ENCODE measurements around the gene ZBTB38. TPM values are rescaled to one million over a fixed set of nuclear protein-coding genes. Genes with fewer than 3 reads are reported as not detected.
A peak's percentile ranks its signal among the peaks of the same experiment; 100 is the strongest.

The ZBTB38 gene
- total and polyA plus RNA-seq, 2 of the 13 experiments (the other 11 are each of a cell fraction or from before 2014, with no cell fraction given), result 26.8 to 51.7 TPM

DNA sequence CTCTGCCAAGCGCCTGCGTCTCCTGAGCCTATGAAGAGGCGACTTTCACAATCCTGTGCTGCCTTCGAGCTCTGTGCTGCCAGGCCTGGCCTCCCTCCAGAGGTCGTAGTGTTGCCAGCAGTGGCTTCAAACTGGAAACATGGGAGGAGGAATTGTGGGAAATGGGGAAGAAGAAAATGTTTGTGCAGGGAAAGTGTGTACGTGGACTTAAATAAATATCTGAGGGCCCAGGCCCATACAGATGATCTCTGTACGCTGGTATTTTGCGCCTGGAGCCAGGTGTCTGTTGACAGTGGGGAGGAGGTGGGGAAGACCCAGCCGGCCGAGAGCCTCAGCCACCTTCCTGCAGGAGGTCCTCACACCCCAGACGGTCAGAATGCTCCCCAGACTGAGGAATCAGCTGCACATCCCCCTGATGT is 44.6 kb downstream of the ZBTB38 start (continued):
- TF ChIP-seq SRSF9 (IDR thresholded peaks at IDR 0.05; ENCODE audit: borderline replicate concordance, insufficient read depth, low read depth, low read length, poor library complexity, severe bottlenecking), result no peak
- TF ChIP-seq HHEX (CRISPR knock-in tag; IDR thresholded peaks at IDR 0.05), result no peak
- no peak for TF ChIP-seq ZNF747 (CRISPR knock-in tag; IDR thresholded peaks at IDR 0.05; ENCODE audit: borderline replicate concordance)
- TF ChIP-seq THYN1 (CRISPR knock-in tag; IDR thresholded peaks at IDR 0.05; ENCODE audit: borderline replicate concordance, low read depth), result no peak
- TF ChIP-seq YEATS4 (CRISPR knock-in tag; IDR thresholded peaks at IDR 0.05; ENCODE audit: borderline replicate concordance), result peak; percentile 83; the same call in 1 of the 2 replicates
- TF ChIP-seq JDP2 (CRISPR knock-in tag; IDR thresholded peaks at IDR 0.05; ENCODE audit: borderline replicate concordance), result no peak
- no peak; the same call in 1 of the 2 replicates for TF ChIP-seq ZNF670 (CRISPR knock-in tag; IDR thresholded peaks at IDR 0.05; ENCODE audit: borderline replicate concordance)
- TF ChIP-seq, protein P1, sequence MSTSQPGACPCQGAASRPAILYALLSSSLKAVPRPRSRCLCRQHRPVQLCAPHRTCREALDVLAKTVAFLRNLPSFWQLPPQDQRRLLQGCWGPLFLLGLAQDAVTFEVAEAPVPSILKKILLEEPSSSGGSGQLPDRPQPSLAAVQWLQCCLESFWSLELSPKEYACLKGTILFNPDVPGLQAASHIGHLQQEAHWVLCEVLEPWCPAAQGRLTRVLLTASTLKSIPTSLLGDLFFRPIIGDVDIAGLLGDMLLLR (CRISPR knock-in tag; IDR thresholded peaks at IDR 0.05), result no peak
- no peak for TF ChIP-seq KLF13 (CRISPR knock-in tag; IDR thresholded peaks at IDR 0.05)
- TF ChIP-seq, protein P2, sequence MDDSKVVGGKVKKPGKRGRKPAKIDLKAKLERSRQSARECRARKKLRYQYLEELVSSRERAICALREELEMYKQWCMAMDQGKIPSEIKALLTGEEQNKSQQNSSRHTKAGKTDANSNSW (CRISPR knock-in tag; IDR thresholded peaks at IDR 0.05; ENCODE audit: borderline replicate concordance), result no peak
- TF ChIP-seq NFRKB (IDR thresholded peaks at IDR 0.05), result no peak
- TF ChIP-seq, protein P3, sequence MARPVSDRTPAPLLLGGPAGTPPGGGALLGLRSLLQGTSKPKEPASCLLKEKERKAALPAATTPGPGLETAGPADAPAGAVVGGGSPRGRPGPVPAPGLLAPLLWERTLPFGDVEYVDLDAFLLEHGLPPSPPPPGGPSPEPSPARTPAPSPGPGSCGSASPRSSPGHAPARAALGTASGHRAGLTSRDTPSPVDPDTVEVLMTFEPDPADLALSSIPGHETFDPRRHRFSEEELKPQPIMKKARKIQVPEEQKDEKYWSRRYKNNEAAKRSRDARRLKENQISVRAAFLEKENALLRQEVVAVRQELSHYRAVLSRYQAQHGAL (CRISPR knock-in tag; IDR thresholded peaks at IDR 0.05; ENCODE audit: not compliant biosample characterization), result no peak
- peak; percentile 62; the same call in 1 of the 2 replicates for TF ChIP-seq ZNF501 (CRISPR knock-in tag; IDR thresholded peaks at IDR 0.05)
- no peak for TF ChIP-seq TCF7L2 (IDR thresholded peaks at IDR 0.05; ENCODE audit: low read depth, low read length)
- no peak for TF ChIP-seq PCBP2 (optimal IDR thresholded peaks at IDR 0.05; ENCODE audit: low read depth, low read length, poor library complexity, severe bottlenecking)
- no peak for TF ChIP-seq STAT5B (CRISPR knock-in tag; IDR thresholded peaks at IDR 0.05)
- no peak for TF ChIP-seq ZNF235 (CRISPR knock-in tag; IDR thresholded peaks at IDR 0.05; ENCODE audit: borderline replicate concordance)
- TF ChIP-seq ZNF577 (CRISPR knock-in tag; IDR thresholded peaks at IDR 0.05; ENCODE audit: borderline replicate concordance, low read depth), result no peak
- TF ChIP-seq, protein P4, sequence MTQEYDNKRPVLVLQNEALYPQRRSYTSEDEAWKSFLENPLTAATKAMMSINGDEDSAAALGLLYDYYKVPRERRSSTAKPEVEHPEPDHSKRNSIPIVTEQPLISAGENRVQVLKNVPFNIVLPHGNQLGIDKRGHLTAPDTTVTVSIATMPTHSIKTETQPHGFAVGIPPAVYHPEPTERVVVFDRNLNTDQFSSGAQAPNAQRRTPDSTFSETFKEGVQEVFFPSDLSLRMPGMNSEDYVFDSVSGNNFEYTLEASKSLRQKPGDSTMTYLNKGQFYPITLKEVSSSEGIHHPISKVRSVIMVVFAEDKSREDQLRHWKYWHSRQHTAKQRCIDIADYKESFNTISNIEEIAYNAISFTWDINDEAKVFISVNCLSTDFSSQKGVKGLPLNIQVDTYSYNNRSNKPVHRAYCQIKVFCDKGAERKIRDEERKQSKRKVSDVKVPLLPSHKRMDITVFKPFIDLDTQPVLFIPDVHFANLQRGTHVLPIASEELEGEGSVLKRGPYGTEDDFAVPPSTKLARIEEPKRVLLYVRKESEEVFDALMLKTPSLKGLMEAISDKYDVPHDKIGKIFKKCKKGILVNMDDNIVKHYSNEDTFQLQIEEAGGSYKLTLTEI (CRISPR knock-in tag; conservative IDR thresholded peaks at IDR 0.05), result no peak
- peak; percentile 54; the same call in 1 of the 2 replicates for TF ChIP-seq ZNF205 (CRISPR knock-in tag; IDR thresholded peaks at IDR 0.05)
- TF ChIP-seq, protein P5, sequence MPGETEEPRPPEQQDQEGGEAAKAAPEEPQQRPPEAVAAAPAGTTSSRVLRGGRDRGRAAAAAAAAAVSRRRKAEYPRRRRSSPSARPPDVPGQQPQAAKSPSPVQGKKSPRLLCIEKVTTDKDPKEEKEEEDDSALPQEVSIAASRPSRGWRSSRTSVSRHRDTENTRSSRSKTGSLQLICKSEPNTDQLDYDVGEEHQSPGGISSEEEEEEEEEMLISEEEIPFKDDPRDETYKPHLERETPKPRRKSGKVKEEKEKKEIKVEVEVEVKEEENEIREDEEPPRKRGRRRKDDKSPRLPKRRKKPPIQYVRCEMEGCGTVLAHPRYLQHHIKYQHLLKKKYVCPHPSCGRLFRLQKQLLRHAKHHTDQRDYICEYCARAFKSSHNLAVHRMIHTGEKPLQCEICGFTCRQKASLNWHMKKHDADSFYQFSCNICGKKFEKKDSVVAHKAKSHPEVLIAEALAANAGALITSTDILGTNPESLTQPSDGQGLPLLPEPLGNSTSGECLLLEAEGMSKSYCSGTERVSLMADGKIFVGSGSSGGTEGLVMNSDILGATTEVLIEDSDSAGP (CRISPR knock-in tag; IDR thresholded peaks at IDR 0.05; ENCODE audit: borderline replicate concordance), result peak; percentile 50; the same call in 1 of the 2 replicates
- TF ChIP-seq ZNF737 (CRISPR knock-in tag; IDR thresholded peaks at IDR 0.05; ENCODE audit: borderline replicate concordance), result no peak
- TF ChIP-seq, protein P6, sequence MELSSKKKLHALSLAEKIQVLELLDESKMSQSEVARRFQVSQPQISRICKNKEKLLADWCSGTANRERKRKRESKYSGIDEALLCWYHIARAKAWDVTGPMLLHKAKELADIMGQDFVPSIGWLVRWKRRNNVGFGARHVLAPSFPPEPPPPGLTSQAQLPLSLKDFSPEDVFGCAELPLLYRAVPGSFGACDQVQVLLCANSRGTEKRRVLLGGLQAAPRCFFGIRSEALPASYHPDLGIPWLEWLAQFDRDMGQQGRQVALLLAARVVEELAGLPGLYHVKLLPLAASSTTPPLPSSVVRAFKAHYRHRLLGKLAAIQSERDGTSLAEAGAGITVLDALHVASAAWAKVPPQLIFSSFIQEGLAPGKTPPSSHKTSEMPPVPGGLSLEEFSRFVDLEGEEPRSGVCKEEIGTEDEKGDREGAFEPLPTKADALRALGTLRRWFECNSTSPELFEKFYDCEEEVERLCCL (CRISPR knock-in tag; IDR thresholded peaks at IDR 0.05; ENCODE audit: borderline replicate concordance), result no peak
- no peak for TF ChIP-seq KDM6A (CRISPR knock-in tag; IDR thresholded peaks at IDR 0.05; ENCODE audit: low read depth)

All from HepG2 (cell line).